Pulmonary artery endothelial cell (primary cell): ENCODE measurements around the gene ZFPM1. TPM values are rescaled to one million over a fixed set of nuclear protein-coding genes. Genes with fewer than 3 reads are reported as not detected.
"Not testable (repeated sequence)": the region's sequence is repeated elsewhere in the genome, so short reads cannot be mapped to it uniquely, and the experiment has no call there.

ENCODE experiments used
- DNase-seq: peaks from one replicate; pipeline ENCODE4 v3.0.0-alpha.2; 2011; ENCODE audit warnings: low read depth, low spot score
- total RNA-seq: library from RNA; depleted of rRNA; stranded (reverse); fragments of >200 nt; gene quantifications from 2 replicates; pipeline ENCODE4 v1.2.3, GENCODE V29; 2014

Gene ZFPM1
- total RNA-seq, 1 donor from 2014 or later, result 2.0 TPM

DNA sequence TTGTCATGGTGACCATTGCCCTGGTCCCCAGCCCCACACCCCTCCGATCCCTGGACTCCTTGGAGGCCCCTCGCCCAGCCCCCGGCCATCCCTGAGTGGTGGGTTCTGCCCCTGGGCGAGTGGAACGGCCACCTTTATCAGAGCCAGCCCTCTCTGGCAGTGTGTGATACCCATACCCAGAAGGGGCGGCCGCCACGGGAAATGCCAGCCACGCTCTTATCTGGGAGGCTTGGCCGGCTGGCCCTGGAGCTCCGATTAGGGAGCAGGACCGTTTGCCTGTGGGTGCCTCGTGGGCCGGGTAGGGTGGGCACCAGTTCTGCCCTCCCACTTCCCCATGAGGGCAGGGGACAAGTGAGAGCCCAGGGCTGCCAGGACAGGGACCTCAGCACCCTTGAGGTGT lies 58.8 kb downstream of the ZFPM1 start:
- no peak for DNase-seq

DNA sequence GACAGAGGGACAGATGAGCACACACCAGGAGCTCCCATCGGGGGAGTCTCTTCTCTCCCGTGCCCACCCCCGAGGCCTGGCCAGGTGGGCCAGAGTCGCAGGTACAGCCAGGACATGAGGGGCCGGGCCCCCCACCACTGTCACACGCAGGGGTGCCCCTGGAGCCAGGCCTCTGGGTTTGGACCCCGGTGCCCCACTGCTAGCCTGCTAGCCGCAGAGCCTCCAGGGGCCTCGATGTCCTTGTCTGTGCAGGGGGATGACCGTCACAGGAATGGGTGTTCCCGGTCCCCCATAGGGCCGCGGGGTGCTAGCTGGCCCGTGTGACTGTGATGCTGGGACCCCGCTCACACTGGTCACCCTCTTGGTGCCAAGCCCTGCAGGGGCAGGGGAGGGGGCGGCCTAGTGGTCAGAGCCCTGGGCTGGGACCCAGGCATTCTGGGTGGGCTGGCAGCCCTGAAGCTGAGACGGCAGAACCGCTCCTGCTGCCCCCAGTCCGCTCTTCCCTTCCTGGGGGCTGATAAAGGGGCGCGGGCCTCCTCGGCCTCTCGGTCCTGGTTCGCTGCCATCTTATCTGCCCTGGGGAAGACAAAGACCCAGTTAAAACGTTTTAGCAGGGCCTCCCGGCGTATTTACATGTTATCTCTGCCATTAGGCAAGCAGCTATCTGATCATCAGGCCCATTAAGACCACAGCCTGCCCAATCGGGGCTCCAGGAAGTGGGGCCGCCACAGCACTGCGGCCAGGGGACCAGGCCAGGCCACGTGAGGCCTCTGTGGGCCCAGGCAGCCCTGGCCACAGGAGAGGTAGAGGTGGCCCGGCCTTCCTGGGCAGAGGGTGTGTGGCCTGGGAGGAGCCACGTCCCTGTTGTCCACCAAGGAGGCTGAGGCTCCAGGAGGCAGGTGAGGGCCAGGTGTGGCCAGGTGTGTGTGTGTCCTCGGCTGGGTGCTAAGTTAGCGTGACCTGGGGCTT lies 59.9 kb downstream of the ZFPM1 start:
- DNase-seq, result no peak

DNA sequence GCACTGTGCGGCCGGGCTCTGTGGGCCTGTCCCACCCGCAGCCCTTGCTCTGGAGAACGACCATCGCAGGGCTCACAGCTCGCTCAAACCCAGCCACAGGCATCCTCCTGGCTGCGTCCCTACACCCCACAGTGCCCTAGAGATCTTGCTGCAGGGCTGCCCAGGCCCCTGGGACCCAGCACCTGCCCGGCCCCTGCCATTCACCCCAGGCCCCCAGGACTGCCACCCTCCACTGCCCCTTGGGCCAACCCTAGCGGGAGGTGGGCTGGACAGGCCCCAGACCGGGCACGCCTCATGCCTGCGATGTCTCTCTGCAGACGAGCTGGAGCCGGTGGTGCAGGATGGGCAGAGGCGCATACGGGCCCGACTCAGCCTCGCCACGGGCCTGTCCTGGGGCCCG lies 61.0 kb downstream of the ZFPM1 start:
- no peak for DNase-seq

DNA sequence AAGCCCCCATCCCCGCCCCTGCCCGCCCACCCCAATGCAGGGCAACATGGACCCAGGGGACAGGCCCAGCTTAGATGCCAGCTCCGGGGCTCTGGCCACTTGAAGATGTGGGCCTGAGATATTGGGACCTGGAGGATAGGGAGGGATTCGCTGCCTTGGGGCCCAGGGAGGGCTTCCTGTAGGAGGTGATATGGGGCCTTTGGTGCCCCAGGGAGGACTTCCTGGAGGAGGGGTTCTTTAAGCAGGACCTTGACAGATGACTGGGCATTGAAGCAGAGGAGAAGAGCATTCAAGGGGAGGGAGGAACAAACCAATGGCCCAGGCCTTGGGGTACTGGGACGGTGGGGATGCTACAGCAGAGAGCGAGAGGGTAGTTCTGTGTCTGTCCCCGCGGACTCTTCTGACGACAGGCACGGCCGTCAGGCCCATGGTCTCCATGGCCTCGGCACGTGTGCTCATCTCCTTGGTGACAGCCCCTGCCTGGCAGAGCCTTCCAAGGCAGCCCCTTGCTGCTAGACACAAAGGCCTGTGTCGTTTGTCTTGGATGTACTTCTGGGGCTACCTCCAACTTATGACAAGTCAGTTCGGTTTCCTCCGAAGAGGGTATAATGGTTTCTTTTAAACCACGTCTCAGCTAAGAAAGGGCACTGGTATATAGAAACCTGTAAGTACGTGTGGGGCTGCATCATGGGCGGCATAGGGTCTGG lies 61.6 kb downstream of the ZFPM1 start:
- no peak for DNase-seq

DNA sequence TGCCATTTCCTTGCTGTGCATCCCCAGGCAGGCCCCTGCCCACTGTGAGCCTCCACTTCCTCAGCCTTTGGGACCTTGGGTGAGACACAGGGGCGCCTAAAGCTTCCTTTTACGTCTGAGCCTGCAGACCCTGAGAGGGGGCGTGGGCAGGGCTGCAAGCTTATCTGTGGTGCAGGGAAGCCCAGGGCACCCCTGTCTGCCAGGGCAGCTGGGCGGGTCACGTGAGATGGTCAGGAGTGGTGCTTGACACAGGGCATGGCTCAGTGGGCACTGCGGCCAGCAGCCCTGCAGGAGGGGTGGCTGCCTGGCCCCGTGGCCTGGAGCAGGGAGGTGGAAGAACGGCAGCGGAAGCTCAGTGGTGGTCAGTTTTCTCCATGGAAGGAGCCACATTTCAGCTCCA lies 62.3 kb downstream of the ZFPM1 start:
- DNase-seq, result no peak

DNA sequence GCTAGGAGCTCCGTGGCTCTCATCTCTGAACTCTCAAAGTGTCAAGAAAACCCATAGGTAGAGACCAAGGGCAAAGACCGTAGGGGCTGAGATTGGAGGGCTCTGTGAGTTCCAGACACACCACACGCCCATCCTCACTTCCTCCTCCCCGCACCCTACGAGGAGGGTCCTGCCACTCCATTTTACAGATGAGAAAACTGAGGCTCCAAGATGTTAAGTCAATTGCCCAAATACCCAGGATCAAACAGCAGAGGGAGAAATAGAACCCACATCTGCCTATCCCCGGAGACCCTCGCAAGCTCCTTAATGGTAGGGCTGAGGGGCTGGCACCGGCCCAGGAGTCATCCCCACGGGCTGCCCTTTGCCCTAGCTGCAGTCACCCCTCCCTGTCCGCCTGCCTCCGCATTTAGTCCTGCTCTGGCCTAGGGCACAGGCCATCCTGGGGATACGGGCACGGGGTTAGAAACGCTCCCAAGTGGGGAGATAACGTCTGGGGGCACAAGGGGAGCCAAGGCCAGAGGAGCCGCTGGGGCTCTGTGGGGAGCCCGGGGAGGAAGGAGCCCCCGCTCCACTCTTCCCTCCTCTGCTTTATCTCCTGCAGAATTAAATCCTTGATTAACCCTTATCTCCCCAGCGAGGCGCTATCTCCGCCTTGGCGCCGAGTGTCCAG lies 63.0 kb downstream of the ZFPM1 start:
- no peak for DNase-seq

DNA sequence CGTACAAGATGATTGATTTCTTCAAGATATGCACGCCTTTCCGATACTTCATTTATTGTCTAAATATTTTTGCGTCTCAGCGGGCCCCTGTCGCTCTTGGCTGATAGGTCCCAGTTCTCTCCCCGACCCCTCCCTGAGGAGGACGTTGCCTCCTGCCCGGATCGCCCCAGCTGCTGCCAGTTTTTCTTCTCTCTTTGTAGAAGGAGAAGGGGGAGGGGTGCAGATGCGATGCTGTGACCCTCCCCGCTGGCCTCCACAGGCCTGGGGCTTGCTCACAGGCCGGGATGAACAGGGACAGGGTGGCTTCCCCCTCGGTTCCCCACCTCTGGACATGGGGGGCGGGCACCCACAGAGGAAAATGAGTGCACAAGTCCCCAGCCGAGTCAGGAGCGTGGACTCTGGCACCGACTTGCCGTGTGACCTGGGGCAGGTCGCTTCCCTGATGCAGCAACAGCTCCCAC lies 63.6 kb downstream of the ZFPM1 start:
- DNase-seq, result no peak

DNA sequence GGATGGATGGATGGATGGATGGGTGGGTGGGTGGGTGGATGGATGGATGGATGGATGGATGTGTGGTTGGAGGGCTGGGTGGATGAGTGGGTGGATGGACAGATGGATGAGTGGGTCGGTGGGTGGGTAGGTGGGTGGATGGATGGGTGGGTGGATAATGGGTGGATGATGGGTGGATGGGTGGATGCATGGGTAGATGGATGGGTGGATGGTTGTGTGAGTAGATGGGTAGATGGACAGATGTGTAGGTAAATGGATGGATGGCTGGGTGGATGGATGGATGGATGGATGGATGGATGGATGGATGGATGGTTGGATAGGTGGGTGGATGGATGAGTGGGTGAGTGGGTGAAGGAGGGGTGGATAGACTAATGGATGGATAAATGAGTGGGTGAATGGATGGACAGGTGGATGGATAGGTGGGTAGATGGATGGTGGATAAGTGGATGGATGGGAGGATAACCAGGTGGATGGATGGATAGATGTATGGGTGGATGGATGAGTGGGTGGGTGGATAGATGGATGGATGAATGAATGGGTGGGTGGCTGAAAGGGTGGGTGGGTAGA lies 64.2 kb downstream of the ZFPM1 start:
- DNase-seq, result not testable (repeated sequence)

DNA sequence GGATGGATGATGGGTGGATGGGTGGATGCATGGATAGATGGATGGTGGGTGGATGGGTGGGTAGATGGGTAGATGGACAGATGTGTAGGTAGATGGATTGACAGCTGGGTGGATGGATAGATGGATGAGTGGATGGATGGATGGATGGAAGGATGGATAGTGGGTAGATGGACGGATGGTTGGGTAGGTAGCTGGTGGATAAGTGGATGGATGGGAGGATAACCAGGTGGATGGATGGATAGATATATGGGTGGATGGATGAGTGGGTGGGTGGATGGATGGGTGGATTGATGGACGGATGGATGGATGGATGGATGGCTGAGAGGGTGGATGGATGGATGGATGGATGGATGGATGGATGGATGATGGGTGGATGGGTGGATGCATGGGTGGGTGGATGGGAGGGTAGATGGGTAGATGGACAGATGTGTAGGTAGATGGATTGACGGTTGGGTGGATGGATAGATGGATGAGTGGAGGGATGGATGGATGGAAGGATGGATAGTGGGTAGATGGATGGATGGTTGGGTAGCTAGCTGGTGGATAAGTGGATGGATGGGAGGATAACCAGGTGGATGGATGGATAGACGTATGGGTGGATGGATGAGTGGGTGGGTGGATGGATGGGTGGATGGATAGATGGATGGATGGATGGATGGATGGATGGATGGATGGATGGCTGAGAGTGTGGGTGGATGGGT lies 65.5 kb downstream of the ZFPM1 start:
- DNase-seq, result not testable (repeated sequence)

DNA sequence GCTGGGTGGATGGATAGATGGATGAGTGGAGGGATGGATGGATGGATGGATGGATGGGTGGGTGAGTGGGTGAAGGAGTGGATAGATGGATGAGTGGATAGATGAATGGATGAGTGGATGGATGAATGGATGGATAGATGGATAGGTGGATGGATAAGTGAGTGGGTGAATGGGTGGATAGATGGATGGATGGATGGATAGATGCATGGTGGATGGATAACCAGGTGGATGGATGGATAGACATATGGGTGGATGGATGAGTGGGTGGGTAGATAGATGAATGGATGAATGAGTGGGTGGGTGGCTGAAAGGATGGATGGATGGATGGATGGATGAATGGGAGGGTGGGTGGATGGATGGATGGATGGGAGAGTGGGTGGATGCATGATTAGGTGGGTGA lies 66.2 kb downstream of the ZFPM1 start:
- DNase-seq, result no peak

DNA sequence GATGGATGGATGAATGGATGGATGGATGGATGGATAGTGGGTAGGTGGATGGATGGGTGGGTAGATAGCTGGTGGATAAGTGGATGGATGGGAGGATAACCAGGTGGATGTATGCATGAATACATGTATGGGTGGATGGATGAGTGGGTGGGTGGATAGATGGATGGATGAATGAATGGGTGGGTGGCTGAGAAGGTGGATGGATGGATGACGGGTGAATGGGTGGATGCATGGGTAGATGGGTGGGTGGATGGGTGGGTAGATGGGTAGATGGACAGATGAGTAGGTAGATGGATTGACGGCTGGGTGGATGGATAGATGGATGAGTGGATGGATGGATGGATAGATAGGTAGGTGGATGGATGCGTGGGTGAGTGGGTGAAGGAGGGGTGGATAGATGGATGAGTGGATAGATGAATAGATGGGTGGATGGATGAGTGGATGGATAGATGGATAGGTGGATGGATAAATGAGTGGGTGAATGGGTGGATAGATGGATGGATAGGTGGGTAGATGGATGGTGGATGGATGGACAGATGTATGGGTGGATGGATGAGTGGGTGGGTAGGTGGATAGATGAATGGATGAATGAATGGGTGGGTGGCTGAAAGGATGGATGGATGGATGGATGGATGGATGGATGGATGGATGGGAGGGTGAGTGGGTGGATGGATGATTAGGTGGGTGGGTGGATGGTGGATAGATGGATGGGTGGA lies 67.0 kb downstream of the ZFPM1 start:
- DNase-seq, result no peak

DNA sequence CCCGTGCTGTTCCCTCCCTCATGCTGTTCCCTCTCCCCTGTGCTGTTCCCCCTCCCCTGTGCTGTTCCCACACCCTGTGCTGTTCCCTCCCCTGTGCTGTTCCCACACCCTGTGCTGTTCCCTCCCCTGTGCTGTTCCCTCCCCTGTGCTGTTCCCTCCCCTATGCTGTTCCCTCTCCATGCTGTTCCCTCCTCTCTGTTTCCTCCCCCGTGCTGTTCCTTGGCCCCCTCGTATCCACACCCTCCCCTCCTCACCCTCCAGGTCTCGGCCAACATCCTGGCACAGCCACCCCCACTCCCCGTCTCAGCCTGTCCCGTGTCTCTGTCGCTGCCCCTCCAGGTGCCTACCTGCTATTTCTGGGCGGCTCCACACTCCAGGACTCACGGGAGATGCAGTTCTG lies 68.6 kb downstream of the ZFPM1 start:
- no peak for DNase-seq

DNA sequence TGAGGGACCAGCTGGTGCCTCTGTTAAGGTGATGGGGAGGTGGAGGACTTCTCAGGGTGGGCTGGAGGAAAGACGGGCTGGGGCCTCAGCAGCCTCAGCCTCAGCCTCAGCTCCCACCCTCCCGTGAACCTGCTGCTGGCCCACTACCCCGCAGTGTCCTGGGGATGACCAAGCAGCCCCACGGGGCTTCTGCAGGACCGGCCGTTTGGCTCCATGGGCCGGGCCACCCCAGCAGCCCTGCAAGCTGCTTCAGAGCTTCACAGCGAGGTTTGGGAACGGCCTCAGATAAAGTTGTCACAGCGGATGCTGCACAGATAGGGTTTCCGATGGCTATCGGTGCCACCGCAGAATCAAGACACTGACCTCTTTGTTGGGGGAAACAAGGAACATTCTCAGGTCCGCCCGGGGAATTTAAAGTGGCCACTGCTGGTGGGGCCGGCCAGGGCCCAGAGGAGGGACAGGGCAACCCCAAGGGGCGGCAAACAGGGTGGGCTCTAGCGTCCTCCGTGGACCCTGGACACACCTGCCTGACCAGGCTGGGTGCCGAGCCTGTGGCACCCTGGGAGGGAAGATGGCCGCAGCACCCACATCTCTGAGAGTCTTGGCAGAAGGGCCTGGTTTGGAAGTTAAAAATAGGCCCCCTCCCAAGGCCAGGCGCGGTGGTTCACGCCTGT lies 69.3 kb downstream of the ZFPM1 start:
- no peak for DNase-seq

DNA sequence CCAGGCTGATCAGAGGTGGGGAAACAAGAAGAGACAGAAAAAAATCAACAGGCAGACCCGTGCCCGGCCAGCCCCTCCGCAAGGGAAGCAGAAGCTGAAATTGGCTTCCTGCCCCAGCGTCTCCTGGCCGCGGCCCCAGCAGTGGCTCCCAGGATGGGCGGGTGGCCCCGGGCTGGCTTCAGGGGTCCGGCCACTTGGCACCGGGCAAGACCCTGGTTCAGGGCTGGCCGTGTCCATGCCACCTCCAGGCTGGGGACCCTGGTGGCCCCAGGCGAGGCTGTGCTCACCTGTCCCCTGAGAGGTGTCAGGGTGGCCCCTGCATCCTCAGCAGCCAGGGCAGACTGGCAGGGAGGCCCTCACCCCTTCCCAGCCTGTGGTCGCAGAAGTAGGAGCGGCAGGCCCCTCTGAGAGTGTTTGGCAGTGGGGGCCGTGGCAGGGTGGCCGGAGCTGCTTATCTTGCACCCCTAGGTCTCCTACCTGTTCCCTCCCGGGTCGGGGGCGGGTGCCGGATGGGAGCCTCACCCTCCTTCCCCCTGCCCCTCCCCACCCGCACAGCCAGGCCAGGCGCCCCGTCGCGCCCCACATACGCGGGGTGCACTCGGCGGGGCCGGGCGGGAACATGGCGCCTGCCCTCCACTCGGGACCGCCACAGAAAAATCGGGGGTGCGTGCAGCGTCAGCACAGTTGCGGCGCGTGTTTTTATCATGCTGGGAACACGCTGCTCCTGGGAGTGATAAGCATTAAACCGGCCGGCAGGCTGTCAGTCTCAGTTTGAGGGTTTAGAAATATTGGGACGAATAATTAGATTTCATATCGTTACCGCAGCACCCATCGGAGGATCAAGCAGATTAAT lies 70.5 kb downstream of the ZFPM1 start:
- DNase-seq, result no peak

DNA sequence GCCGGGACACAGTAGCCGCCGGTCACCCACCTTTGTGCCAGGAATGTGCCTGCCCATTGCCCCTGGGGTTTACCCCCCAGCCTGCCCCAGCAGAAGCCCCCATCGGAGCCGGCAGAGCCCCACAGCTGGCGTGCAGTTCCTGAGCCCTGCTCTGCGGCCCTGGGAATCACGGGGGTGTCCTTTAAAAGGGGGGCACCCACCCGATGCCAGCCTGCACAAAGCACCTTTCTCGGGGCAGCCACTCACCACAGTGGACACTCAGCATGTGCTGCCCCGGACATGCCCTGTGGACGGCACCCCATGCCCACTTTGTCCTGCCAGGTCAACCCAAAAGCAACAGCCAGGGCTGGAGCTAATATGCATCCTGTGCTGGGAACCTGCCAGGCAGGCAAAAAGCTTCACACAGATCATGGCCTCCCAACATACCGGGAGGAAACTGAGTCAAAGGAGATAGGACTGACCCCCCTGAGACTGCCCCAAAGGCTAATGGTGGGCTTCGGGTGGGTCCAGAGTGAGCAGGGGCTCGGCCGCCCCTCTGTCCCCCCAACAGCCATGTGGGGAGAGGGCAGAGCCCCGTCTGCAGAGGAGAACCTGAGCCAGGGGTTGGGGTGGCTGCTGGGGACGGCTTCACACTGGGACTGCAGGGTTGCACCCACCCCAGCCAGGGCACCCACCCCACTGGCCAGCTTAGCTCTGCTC lies 71.3 kb downstream of the ZFPM1 start:
- no peak for DNase-seq

DNA sequence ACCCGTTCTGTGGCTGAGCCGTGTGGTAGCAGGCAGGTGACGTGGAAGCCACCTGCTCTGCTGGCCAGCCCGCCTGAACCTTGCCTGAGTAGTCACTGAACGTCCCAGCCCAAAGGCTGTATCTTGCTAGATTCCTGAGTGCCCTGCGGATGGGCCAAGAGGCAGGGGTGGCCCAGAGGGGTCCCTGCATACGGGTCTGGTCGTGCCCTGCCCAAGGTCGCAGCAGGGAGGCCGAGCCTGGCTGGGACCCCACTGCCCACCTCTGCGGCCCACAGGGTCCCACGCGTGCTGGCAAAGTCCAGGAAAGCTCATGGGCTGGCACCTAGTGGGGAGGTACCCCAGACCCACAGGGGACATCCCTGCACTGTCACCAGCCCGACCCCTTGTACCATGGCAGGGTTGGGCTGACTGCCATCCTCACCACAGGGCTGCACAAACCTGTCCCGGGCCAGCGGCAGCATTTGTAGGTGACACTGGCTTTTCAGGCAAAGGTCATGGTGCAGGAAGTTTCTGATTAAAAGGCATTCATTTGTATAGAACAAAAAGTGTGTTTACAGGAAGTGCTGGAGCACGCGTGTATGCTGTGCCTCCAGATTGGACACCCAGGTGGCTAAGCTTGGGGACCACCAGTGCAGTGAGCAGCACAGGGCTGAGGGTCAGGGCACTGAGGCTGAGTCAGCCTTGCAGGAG lies 72.0 kb downstream of the ZFPM1 start:
- no peak for DNase-seq

DNA sequence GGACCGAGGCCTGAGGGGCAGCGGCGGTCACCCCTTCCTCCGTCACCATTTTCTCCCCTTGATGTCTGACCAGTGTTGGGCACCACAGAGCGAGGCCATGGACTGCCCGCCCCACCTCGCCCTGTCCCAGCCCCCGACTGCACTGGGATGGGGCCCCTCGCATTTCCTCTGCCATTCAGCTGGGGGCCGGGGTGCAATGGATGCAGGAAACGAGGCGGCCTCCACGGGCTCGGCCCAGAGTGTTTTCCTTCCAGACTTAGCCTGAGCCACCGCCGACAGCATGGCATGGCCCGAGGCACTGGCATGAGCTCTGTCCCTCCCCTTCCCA lies 72.5 kb downstream of the ZFPM1 start:
- DNase-seq, result no peak
